WERI-Rb-1 (cell line): Measurements from ENCODE around the gene GJA4.

Experiments
- DNase-seq: peaks from one replicate; pipeline ENCODE4 v3.0.0-alpha.2; 2020
- H3K27ac ChIP-seq: fragments of 250-450 bp; sonication (Bioruptor Pico); 2 replicates; pipeline ENCODE4 v1.5.1; 2020; ENCODE audit warnings: mild to moderate bottlenecking, moderate library complexity
- H3K27me3 ChIP-seq: fragments of 250-450 bp; sonication (Bioruptor Pico); 2 replicates; pipeline ENCODE4 v1.5.1; 2021; ENCODE audit warnings: mild to moderate bottlenecking, low read depth, moderate library complexity; ENCODE audit not compliant: insufficient read depth, severe bottlenecking
- H3K36me3 ChIP-seq: fragments of 250-450 bp; sonication (Bioruptor Pico); 2 replicates; pipeline ENCODE4 v1.5.1; 2020; ENCODE audit warnings: mild to moderate bottlenecking, moderate library complexity
- H3K4me3 ChIP-seq: 2 replicates; pipeline ENCODE4 v1.5.1; 2011; ENCODE audit warnings: low read depth, mild to moderate bottlenecking, control low read depth, low read length
- H3K9me3 ChIP-seq: fragments of 250-450 bp; sonication (Bioruptor Pico); 2 replicates; pipeline ENCODE4 v1.5.1; 2021; ENCODE audit warnings: mild to moderate bottlenecking, moderate library complexity; ENCODE audit not compliant: severe bottlenecking
- CTCF ChIP-seq: IDR thresholded peaks from 2 replicates; pipeline ENCODE4 v1.5.1; 2011; ENCODE audit warnings: low read depth, mild to moderate bottlenecking, control low read depth, inconsistent platforms, low read length

The GJA4 gene

DNA sequence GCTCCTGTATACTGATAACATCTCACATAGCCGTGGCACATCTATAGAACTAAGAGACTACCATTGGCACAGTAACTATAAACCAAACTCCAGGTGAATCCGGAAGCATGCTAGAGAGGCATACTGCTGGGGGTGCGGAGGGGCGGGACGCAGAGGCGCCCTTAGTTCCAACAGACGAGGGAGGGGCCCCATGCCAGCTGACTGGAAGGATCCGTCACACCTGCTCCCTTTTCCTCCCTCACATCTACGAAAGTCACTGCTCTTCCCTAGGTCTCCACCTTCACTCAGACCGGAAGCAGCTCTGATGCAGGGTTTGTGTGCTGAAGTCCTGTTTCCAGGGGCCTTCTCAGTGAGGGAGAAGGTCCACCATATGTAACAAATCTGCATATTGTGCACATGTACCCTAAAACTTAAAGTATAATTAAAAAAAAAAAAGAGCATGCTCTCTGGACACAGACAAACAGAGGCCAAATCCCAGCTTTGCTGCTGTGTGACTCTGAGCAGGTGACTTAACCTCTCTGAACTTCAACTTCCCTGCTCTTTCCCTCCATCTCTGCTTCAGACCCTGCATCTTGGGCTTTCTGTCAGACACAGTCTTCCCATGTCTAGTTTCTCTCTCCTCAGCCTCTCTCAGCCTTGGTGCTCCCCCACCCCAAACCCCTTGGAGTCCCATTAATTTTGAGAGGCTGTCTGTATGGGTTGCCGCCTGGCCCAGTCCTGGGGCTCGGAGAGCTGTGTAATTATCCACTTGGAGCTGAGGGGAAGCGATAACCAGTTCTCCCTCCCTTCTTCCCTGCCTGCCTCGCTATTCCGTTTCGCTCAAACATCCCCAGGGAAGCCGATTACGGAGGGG lies 45.8 kb upstream of the GJA4 start:
- no peak for DNase-seq
- Histone ChIP-seq H3K27ac (no peak overlapping the region), H3K4me3 (no peak overlapping the region), H3K9me3 (no peaks in the 10 kb centered on the region), H3K36me3 (no peaks in the 10 kb centered on the region), H3K27me3 (peaks cover 95% of the 10 kb centered on the region)
- TF ChIP-seq CTCF = no peak

GRCh38 chr1:34747638-34747941 lies 45.2 kb upstream of the GJA4 start:
- TF ChIP-seq CTCF = no peak
- Histone ChIP-seq H3K27ac (no peak overlapping the region), H3K4me3 (no peak overlapping the region), H3K27me3 (peaks cover 95% of the 10 kb centered on the region), H3K36me3 (no peaks in the 10 kb centered on the region), H3K9me3 (no peaks in the 10 kb centered on the region)
- DNase-seq = no peak

DNA sequence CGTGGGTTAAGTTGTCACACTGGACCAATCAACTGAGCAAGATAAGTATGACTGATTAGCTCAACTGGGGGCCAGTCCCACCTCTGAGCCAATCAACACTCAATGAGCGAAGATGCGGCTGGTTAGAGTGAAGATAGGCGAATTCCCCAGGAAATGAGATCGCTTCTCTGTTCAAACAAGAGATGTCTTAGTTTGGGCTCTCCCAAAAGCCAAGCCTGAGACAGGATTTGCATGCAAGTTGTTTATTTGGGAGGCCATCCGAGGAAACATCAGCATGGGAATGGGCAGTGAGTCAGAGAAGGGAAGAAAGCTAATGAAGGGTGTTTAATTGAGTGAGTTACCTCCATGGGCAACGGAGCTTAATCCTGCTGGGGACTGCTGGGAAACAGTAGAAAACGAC lies 42.8 kb upstream of the GJA4 start:
- peaks cover 91% of the 10 kb centered on the region for H3K27me3 ChIP-seq
- no peak overlapping the region for H3K27ac ChIP-seq
- H3K4me3 ChIP-seq = no peak overlapping the region
- no peaks in the 10 kb centered on the region for H3K36me3 ChIP-seq
- H3K9me3 ChIP-seq = no peaks in the 10 kb centered on the region
- TF ChIP-seq CTCF = no peak
- no peak for DNase-seq

GRCh38 chr1:34750610-34751009 lies 42.2 kb upstream of the GJA4 start:
- Histone ChIP-seq H3K9me3 (no peaks in the 10 kb centered on the region), H3K4me3 (no peak overlapping the region), H3K27me3 (peaks cover 88% of the 10 kb centered on the region), H3K27ac (no peak overlapping the region), H3K36me3 (no peaks in the 10 kb centered on the region)
- no peak for DNase-seq
- no peak for TF ChIP-seq CTCF

- Histone ChIP-seq H3K27me3 (peaks cover 86% of the 10 kb centered on the region), H3K27ac (no peak overlapping the region), H3K4me3 (no peak overlapping the region), H3K36me3 (no peaks in the 10 kb centered on the region), H3K9me3 (no peaks in the 10 kb centered on the region)
- no peak for TF ChIP-seq CTCF
- DNase-seq = no peak
Measured at GRCh38 chr1:34753163-34753562, 39.6 kb upstream of the GJA4 start.
